ENCODE measurements around the gene MDFIC.

Gene MDFIC

GRCh38 chr7:114989531-114989930, 67.6 kb downstream of the MDFIC start:
- DNase-seq (ENCODE audit: low read depth in 2 of 2): no peak

- no peak for DNase-seq (ENCODE audit: low read depth in 2 of 2)
These were observed 75.9 kb downstream of the MDFIC start for GRCh38 chr7:114997487-114998404.

- DNase-seq (ENCODE audit: low read depth in 2 of 2): no peak
These were observed 82.2 kb downstream of the MDFIC start for GRCh38 chr7:115004121-115004520.

GRCh38 chr7:115005251-115005650, 83.4 kb downstream of the MDFIC start:
- no peak for DNase-seq (ENCODE audit: low read depth in 2 of 2)

GRCh38 chr7:115005953-115006352, 84.1 kb downstream of the MDFIC start:
- DNase-seq (ENCODE audit: low read depth in 2 of 2): no peak

GRCh38 chr7:115007751-115008150, 85.9 kb downstream of the MDFIC start:
- no peak for DNase-seq (ENCODE audit: low read depth in 2 of 2)

- DNase-seq (ENCODE audit: low read depth in 2 of 2): no peak
These were observed 86.7 kb downstream of the MDFIC start for GRCh38 chr7:115008465-115009114.

GRCh38 chr7:115009139-115009538, 87.2 kb downstream of the MDFIC start:
- no peak for DNase-seq (ENCODE audit: low read depth in 2 of 2)

- DNase-seq (ENCODE audit: low read depth in 2 of 2): no peak
These were observed 88.0 kb downstream of the MDFIC start for GRCh38 chr7:115009736-115010440.

GRCh38 chr7:115010441-115010820, 88.5 kb downstream of the MDFIC start:
- no peak for DNase-seq (ENCODE audit: low read depth in 2 of 2)

GRCh38 chr7:115013886-115014285, 92.0 kb downstream of the MDFIC start:
- DNase-seq (ENCODE audit: low read depth in 2 of 2): no peak

GRCh38 chr7:115014794-115015193, 92.9 kb downstream of the MDFIC start:
- DNase-seq (ENCODE audit: low read depth in 2 of 2): no peak

- DNase-seq (ENCODE audit: low read depth in 2 of 2): no peak
These were observed 93.7 kb downstream of the MDFIC start for GRCh38 chr7:115015619-115016018.

- no peak for DNase-seq (ENCODE audit: low read depth in 2 of 2)
These were observed 98.2 kb downstream of the MDFIC start for GRCh38 chr7:115019882-115020605.

- DNase-seq (ENCODE audit: low read depth in 2 of 2): no peak
These were observed 101.3 kb downstream of the MDFIC start for GRCh38 chr7:115023219-115023618.

- no peak for DNase-seq (ENCODE audit: low read depth in 2 of 2)
These were observed 102.4 kb downstream of the MDFIC start for GRCh38 chr7:115024276-115024675.

- DNase-seq (ENCODE audit: low read depth in 2 of 2): no peak
These were observed 111.1 kb downstream of the MDFIC start for GRCh38 chr7:115032715-115033703.

- no peak for DNase-seq (ENCODE audit: low read depth in 2 of 2)
These were observed 112.1 kb downstream of the MDFIC start for GRCh38 chr7:115033917-115034459.

- DNase-seq (ENCODE audit: low read depth in 2 of 2): no peak
These were observed 112.6 kb downstream of the MDFIC start for GRCh38 chr7:115034515-115034914.

GRCh38 chr7:115037128-115037802, 115.4 kb downstream of the MDFIC start:
- no peak for DNase-seq (ENCODE audit: low read depth in 2 of 2)
